Ovary (tissue), 3 donors: ENCODE measurements around the gene ARHGAP23.

ENCODE experiments used
- EP300 ChIP-seq: sonication (generic); formaldehyde crosslinking; IDR thresholded peaks from one replicate; pipeline ENCODE4 v1.6.1; 2017; ENCODE audit warnings: antibody characterized with exemption
- POLR2A ChIP-seq: fragments of 450-650 bp; IDR thresholded peaks from one replicate; pipeline ENCODE4 v1.6.1; 2017; ENCODE audit warnings: antibody characterized with exemption, mild to moderate bottlenecking, moderate library complexity
- TF ChIP-seq, protein P1 (sequence below), 3 donors: fragments of 450-650 bp in 2 of 3; fragments of 200-600 bp in 1 of 3; IDR thresholded peaks; one replicate each; pipeline versions ENCODE4 v1.5.1 to v1.8.0; 2016 to 2022; ENCODE audit warnings: antibody characterized with exemption in 3 of 3, mild to moderate bottlenecking in 1 of 3
- donor health status: DM: no; HTN: no; CAD: no.

DNA sequence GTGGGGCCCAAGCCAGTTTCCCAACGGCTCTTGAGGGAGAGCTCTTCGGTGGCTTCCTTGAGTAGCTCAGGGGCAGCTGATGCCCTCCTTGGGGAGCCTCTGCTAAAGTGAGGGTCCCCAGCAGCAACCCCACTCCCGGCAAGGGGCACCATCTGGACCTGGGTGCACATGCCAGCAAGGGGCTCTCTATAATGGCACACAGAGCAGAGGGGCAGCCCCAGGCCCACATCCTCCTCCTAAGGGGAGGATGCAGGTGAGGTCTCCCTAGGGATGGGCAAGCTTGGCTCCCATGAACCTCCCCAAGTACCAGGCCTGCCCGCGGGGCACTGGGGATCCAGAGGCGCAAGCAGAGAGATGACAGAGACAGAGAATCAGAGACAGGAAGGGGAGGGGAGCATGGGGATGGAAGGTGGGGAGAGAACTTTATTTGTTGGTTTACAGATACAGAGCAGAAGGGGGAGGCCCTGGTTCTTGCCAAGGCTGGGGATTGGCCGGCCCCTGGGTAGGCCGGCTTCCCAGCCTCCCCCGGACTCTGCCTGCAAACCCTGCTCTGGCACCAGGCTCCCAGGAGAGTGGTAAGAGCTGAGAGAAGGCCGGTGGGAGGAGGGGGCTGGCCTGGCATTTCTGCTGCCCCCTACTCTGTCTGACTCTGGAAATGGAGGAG lies 116.0 kb downstream of the ARHGAP23 start:
- TF ChIP-seq, protein P1, sequence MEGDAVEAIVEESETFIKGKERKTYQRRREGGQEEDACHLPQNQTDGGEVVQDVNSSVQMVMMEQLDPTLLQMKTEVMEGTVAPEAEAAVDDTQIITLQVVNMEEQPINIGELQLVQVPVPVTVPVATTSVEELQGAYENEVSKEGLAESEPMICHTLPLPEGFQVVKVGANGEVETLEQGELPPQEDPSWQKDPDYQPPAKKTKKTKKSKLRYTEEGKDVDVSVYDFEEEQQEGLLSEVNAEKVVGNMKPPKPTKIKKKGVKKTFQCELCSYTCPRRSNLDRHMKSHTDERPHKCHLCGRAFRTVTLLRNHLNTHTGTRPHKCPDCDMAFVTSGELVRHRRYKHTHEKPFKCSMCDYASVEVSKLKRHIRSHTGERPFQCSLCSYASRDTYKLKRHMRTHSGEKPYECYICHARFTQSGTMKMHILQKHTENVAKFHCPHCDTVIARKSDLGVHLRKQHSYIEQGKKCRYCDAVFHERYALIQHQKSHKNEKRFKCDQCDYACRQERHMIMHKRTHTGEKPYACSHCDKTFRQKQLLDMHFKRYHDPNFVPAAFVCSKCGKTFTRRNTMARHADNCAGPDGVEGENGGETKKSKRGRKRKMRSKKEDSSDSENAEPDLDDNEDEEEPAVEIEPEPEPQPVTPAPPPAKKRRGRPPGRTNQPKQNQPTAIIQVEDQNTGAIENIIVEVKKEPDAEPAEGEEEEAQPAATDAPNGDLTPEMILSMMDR (IDR thresholded peaks at IDR 0.05) = no peak
- TF ChIP-seq POLR2A (no peak), EP300 (no peak)
